Activated naive CD4-positive, alpha-beta T cell treated with anti-CD3 and anti-CD28 coated beads for 36 hours (primary cell): ENCODE data around the gene NOTCH1. TPM values are rescaled to one million over a fixed set of nuclear protein-coding genes. Genes with fewer than 3 reads are reported as not detected.

Experiments
- CTCF ChIA-PET: fragments of 350-600 bp; sonication (Branson Sonifier 250); formaldehyde crosslinking; loops from one replicate; lab custom pipeline; 2021; ENCODE audit warnings: antibody characterized with exemption; lab: Charles Lee
- DNase-seq: peaks from one replicate; pipeline ENCODE4 v3.0.0-alpha.2; 2020
- H3K27ac Mint-ChIP-seq: one replicate; pipeline ENCODE4 v1.8.0; 2021; ENCODE audit warnings: mild to moderate bottlenecking, mixed read lengths
- H3K27me3 Mint-ChIP-seq: one replicate; pipeline ENCODE4 v1.8.0; 2021; ENCODE audit warnings: low read depth, mixed read lengths
- H3K36me3 Mint-ChIP-seq: one replicate; pipeline ENCODE4 v1.8.0; 2021; ENCODE audit warnings: low read depth, mixed read lengths
- H3K4me1 Mint-ChIP-seq: one replicate; pipeline ENCODE4 v1.8.0; 2021; ENCODE audit warnings: low read depth, mixed read lengths
- H3K4me3 Mint-ChIP-seq: one replicate; pipeline ENCODE4 v1.8.0; 2021; ENCODE audit warnings: mild to moderate bottlenecking, moderate library complexity, mixed read lengths
- H3K9me3 Mint-ChIP-seq: one replicate; pipeline ENCODE4 v1.8.0; 2021; ENCODE audit warnings: mixed read lengths
- intact Hi-C: fragments of 100-400 bp; cut with micrococcal nuclease; formaldehyde crosslinking; loops from one replicate; pipeline ENCODE4 v1.15.1; 2023
- total RNA-seq, 2 experiments: library from RNA; stranded (reverse); gene quantifications; one replicate each; pipeline ENCODE4 v1.2.3, GENCODE V29; 2021

NOTCH1 gene
- total RNA-seq, 2 experiments from 2014 or later: 71.4 to 80.2 TPM

DNA sequence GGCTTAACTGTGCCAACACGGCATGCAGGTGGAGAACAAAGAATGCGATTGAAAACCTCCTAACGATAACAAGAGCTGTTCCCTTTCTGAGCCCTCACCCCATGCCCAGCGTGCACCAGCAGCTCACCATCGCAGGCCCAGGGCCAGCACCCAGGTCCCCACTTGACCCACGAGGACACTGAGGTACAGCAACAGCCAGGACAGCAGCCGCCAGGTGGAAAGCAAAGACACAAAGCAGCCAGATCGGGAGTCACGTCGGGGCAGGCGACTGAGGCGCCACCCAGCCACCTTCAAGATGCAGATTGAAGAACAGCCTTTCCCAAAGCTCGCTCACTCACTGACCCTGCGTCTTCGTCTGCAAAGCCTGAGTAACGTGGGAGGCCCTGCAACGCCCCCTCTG, 56.1 kb downstream of the NOTCH1 start:
- H3K9me3 Mint-ChIP-seq: no peaks in the 10 kb centered on the region
- H3K36me3 Mint-ChIP-seq: no peaks in the 10 kb centered on the region
- H3K4me3 Mint-ChIP-seq: no peak overlapping the region
- no peak overlapping the region for H3K27ac Mint-ChIP-seq
- CTCF ChIA-PET: interaction anchor here (0.9 to 8.6 kb wide), 4 partner anchors 62 to 154 kb away, joined by 3 to 88 read pairs (median 24); no protein-coding TSS in a partner anchor
- no peak for DNase-seq
- H3K4me1 Mint-ChIP-seq: peaks cover 2% of the 10 kb centered on the region
- intact Hi-C loops: loop anchor here (10.0 kb wide), 1 partner anchor 755 kb away; the partner anchor contains the start of gene TUBB4B
- H3K27me3 Mint-ChIP-seq: no peaks in the 10 kb centered on the region

DNA sequence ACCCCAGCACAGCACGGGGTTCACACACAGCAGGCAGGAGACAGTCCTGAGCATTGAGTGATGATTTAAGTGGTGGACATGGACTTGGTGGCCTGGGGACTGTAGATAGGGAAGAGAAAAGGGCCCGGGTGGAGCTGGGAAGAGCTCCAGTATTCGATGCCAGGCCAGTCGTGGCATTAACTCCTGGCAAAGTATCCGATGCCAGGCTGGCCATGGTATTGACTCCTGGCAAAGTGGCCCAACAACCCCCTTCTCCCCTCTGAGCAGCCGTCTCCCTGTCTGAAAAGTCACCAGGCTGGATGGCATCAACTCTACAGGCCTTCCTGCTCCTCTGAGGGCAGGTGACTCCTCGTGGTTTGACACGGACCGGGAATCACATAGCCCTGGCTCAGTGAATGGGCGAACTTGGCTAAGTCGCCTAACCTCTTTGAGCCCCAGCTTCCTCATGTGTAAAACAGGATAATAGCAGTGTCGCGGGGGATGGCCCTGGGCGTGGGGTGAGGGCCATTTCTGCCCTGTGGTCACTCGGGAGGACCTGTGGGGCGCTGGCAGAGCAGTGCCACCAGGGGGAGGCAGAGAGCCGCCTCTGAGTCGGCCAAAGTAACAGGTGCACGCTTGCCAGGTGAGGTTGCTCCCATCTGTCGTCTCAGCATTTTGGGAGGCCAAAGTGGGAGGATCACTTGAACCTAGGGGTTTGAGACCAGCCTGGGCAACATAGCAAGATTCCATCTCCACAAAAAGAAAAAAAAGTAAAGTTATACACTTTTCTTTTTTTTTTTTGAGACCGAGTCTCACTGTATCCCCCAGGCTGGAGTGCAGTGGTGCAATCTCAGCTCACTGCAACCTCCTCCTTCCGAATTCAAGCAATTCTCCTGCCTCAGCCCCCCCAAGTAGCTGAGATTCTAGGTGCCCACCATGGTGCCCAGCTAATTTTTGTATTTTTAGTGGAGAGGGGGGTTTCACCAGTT, 57.3 kb downstream of the NOTCH1 start:
- Mint-ChIP-seq H3K9me3 (no peaks in the 10 kb centered on the region), H3K27ac (no peak overlapping the region), H3K27me3 (no peaks in the 10 kb centered on the region), H3K36me3 (no peaks in the 10 kb centered on the region), H3K4me3 (no peak overlapping the region), H3K4me1 (peaks cover 5% of the 10 kb centered on the region)
- DNase-seq: peak; percentile 82
- CTCF ChIA-PET: interaction anchor here (0.7 to 8.6 kb wide), 16 partner anchors 15 to 256 kb away, joined by 3 to 88 read pairs (median 4); no protein-coding TSS in a partner anchor
- intact Hi-C loops: loop anchor here (1.0 to 10.0 kb wide), 2 partner anchors 142 to 756 kb away; partner anchors contain the start of gene TUBB4B

GRCh38 chr9:136487672-136488071, 58.2 kb downstream of the NOTCH1 start:
- Mint-ChIP-seq H3K36me3 (peaks cover 1% of the 10 kb centered on the region), H3K4me1 (peaks cover 5% of the 10 kb centered on the region), H3K27ac (no peak overlapping the region), H3K9me3 (no peaks in the 10 kb centered on the region), H3K4me3 (no peak overlapping the region), H3K27me3 (no peaks in the 10 kb centered on the region)
- intact Hi-C loops: loop anchor here (1.0 to 10.0 kb wide), 2 partner anchors 143 to 757 kb away; partner anchors contain the start of gene TUBB4B
- CTCF ChIA-PET: interaction anchor here (0.6 to 8.6 kb wide), 13 partner anchors 16 to 514 kb away, joined by 3 to 88 read pairs (median 5); no protein-coding TSS in a partner anchor
- DNase-seq: no peak

DNA sequence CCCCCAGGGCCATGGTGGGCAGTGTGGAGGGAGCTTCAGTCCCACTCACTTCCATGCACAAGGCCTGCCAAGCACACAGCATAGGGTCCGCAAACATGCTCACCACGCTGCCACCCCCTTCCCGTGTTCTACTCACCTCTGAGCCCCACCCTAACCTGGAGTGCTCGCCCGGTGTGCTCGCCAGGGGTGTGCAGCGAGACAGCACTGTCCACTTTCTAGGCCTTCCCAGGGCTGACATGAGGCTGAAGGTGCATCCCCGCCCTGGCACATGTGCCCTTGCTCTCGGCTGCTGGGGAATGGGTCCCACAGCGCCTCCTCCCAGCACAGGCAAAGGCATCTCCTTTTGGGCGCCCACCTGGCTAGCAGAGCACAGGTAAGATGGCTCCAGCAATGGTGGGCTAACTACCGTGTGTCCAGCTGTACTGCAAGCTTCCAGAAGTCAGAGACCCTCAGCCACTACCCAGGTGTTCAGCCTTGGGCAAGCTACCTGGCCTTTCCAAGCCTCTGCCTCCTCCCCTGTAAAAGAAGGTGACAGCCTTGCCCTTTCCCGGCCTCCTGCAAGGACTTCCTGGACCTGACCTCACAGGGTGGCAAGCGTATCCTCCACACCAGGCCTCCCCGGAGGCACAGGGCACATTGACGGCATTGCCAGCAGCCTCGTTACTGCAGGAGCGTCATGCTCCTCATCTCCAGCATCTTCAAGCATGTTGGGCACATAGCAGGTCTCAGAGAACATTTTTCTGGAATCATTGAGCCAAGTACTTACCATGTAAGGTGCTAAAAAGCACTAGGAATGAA, 58.8 kb downstream of the NOTCH1 start:
- Mint-ChIP-seq H3K27me3 (no peaks in the 10 kb centered on the region), H3K27ac (no peak overlapping the region), H3K9me3 (no peaks in the 10 kb centered on the region), H3K4me3 (no peak overlapping the region), H3K36me3 (peaks cover 1% of the 10 kb centered on the region), H3K4me1 (peaks cover 7% of the 10 kb centered on the region)
- CTCF ChIA-PET: interaction anchor here (0.6 to 8.6 kb wide), 13 partner anchors 17 to 514 kb away, joined by 3 to 88 read pairs (median 5); no protein-coding TSS in a partner anchor
- intact Hi-C loops: loop anchor here (10.0 kb wide), 1 partner anchor 758 kb away; the partner anchor contains the start of gene TUBB4B
- no peak for DNase-seq

- intact Hi-C loops: loop anchor here (10.0 kb wide), 1 partner anchor 759 kb away; the partner anchor contains the start of gene TUBB4B
- Mint-ChIP-seq H3K27ac (no peak overlapping the region), H3K36me3 (peaks cover 1% of the 10 kb centered on the region), H3K27me3 (no peaks in the 10 kb centered on the region), H3K4me1 (peaks cover 16% of the 10 kb centered on the region), H3K9me3 (no peaks in the 10 kb centered on the region), H3K4me3 (no peak overlapping the region)
- DNase-seq: no peak
- CTCF ChIA-PET: interaction anchor here (0.6 to 8.6 kb wide), 11 partner anchors 34 to 219 kb away, joined by 3 to 88 read pairs (median 5); no protein-coding TSS in a partner anchor
Measured at GRCh38 chr9:136486131-136486530, 59.7 kb downstream of the NOTCH1 start.

- DNase-seq: peak; percentile 92
- Mint-ChIP-seq H3K4me3 (peak overlapping the region; percentile 29), H3K36me3 (peaks cover 3% of the 10 kb centered on the region), H3K9me3 (no peaks in the 10 kb centered on the region), H3K27ac (no peak overlapping the region), H3K27me3 (no peaks in the 10 kb centered on the region), H3K4me1 (peaks cover 20% of the 10 kb centered on the region)
- intact Hi-C loops: loop anchor here (1.0 to 10.0 kb wide), 2 partner anchors 159 to 759 kb away; partner anchors contain the start of gene TUBB4B
- CTCF ChIA-PET: interaction anchor here (0.6 to 8.6 kb wide), 19 partner anchors 33 to 223 kb away, joined by 3 to 88 read pairs (median 4); partner anchors contain the start of genes ENTR1 and PMPCA
Measured at GRCh38 chr9:136485049-136486045, 60.5 kb downstream of the NOTCH1 start.

DNA sequence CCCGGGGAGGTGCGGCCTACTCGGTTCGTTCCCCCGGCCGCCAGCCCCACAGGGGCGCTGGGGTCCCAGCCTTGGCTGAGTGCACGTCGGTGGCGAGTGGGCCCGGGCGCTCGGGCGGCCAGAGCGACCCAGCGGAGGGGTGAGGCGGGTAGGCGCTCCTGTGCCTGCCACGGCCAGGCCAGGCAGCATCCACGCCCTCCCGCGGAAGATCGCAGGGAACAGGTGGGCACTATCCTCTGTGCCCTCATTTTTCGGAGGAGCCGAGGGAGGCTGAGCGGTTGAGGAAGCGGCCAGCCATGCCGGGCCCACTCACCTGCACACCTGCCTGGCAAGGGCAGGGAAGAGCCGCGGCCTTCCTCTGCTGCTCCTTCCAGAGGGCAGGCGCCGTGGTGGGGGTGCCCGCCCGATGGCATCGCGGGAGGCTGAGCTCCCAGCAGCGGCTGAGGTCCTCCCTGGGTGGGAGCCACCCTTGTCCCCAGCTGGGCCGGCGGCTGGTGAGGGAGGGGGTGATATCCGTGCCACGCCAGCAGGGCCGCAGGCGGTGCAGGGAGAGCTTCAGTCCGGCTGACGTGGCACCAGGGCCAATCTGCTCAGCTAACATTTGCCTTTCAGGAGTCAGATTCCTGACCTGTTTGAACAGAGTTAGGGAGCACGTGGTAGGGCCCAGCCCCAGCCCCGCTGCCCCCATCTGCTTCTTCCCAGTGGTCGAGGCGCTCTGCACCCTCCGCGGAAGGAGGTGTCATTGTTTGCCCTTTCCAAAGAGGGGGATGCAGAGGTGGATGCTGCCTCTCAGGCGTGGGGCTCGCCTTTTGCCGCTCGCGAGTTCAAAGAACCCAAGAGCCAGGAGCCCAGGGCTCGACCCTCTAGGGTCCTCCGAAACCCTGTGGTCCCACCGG, 61.4 kb downstream of the NOTCH1 start:
- Mint-ChIP-seq H3K27ac (no peak overlapping the region), H3K4me1 (peaks cover 27% of the 10 kb centered on the region), H3K4me3 (peak overlapping the region; percentile 29), H3K36me3 (peaks cover 7% of the 10 kb centered on the region), H3K27me3 (no peaks in the 10 kb centered on the region), H3K9me3 (no peaks in the 10 kb centered on the region)
- CTCF ChIA-PET: interaction anchor here (0.7 to 8.6 kb wide), 16 partner anchors 32 to 224 kb away, joined by 3 to 88 read pairs (median 4); partner anchors contain the start of genes ENTR1 and PMPCA
- DNase-seq: no peak
- intact Hi-C loops: loop anchor here (1.0 to 10.0 kb wide), 3 partner anchors 160 to 760 kb away; partner anchors contain the start of genes CAMSAP1 and TUBB4B

DNA sequence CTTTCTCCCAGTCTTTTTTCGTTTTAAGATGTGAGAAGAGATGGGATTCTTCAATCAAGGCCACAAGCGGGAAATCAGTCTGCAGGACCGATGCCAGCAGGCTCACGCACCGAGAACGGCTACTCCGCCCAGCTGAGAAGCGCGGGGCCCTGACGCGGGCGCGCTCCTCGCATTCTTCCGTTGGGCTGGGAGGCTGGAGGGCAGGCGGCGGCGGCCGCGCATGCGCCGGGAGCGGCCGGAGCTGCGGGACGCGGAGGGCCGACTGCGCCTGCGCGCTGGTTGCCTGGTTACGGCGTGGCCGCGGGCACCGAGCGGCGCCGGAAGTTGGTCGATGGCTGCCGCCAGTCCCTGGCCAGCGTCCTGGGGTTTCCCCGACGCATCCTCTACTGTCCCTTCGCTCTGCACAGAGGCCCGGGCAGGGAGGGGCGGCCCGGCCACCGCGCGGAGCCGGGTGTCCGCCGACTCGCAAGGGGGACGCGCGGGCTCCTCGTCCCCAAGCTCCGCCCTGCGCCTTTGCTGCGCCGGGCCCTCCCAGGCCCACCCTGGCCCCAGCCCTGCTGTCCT, 62.2 kb downstream of the NOTCH1 start:
- Mint-ChIP-seq H3K9me3 (no peaks in the 10 kb centered on the region), H3K36me3 (peaks cover 11% of the 10 kb centered on the region), H3K4me3 (peak overlapping the region; percentile 99), H3K27me3 (no peaks in the 10 kb centered on the region), H3K27ac (peak overlapping the region; percentile 94), H3K4me1 (peaks cover 31% of the 10 kb centered on the region)
- CTCF ChIA-PET: interaction anchor here (0.7 to 8.6 kb wide), 10 partner anchors 32 to 188 kb away, joined by 3 to 88 read pairs (median 8); partner anchors contain the start of genes ENTR1 and PMPCA
- intact Hi-C loops: loop anchor here (1.0 to 10.0 kb wide), 12 partner anchors 56 to 761 kb away; partner anchors contain the start of genes CAMSAP1, DNLZ, NOTCH1 and PHPT1
- peak; percentile 94 for DNase-seq

DNA sequence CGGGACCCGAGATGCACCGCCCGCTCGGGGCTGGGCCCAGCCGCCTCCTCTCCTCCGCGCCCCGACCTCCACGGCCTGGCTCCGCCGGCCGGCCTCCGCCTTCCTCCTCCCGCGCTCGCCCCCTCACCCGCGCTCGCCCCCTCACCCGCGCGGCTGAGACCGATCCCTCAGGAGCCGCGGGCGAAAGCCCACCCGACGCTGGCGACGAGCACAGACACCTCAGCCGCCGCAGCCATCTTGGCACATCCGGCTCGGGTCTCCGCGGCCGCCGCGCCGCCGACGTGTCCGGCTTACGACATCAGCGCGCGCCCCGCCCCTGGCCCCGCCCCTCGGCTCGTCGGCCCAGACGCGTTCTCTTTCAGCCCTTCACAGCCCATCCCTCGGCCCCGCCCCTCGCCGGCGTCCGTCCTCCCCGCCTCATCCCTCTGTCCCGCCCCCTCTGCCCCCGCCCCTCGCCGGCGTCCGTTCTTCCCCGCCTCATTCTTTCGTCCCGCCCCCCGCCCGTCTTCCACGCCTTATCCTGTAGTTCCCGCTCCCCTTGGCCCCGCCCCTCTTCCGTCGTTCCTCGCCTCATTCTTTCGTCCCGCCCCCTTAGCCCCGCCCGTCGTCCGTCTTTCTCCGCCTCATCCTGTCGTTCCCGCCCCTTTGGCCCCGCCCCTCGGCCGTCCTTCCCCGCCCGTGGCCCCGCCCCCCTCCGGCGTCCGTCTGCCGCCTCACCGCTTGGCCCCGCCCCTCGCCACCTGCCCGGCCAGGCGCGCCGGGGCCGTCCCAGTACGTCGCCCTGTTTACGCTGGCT, 62.9 kb downstream of the NOTCH1 start, which contains the start of gene SEC16A:
Gene SEC16A, minus strand, starts transcription at position 248 of the 796 bp plus-strand sequence. CDS start 5,425 bp downstream, outside the sequence.
- DNase-seq: peak; percentile 100
- Mint-ChIP-seq H3K4me1 (peaks cover 35% of the 10 kb centered on the region), H3K27ac (peak within 1 kb of the TSS; percentile 99), H3K36me3 (peaks cover 11% of the 10 kb centered on the region), H3K27me3 (no peaks in the 10 kb centered on the region), H3K9me3 (no peaks in the 10 kb centered on the region), H3K4me3 (peak within 1 kb of the TSS; percentile 99)
- CTCF ChIA-PET: interaction anchor here (0.8 to 8.6 kb wide), 8 partner anchors 50 to 189 kb away, joined by 3 to 88 read pairs (median 10); partner anchors contain the start of genes ENTR1 and PMPCA
- intact Hi-C loops: loop anchor here (1.0 to 10.0 kb wide), 12 partner anchors 56 to 762 kb away; partner anchors contain the start of genes CAMSAP1, DNLZ, NOTCH1 and PHPT1
